ENCODE data around the gene ZNF689. TPM values are rescaled to one million over a fixed set of nuclear protein-coding genes. Genes with fewer than 3 reads are reported as not detected.

Gene ZNF689
- total RNA-seq, 1 experiment from 2014 or later = 21.1 TPM

DNA sequence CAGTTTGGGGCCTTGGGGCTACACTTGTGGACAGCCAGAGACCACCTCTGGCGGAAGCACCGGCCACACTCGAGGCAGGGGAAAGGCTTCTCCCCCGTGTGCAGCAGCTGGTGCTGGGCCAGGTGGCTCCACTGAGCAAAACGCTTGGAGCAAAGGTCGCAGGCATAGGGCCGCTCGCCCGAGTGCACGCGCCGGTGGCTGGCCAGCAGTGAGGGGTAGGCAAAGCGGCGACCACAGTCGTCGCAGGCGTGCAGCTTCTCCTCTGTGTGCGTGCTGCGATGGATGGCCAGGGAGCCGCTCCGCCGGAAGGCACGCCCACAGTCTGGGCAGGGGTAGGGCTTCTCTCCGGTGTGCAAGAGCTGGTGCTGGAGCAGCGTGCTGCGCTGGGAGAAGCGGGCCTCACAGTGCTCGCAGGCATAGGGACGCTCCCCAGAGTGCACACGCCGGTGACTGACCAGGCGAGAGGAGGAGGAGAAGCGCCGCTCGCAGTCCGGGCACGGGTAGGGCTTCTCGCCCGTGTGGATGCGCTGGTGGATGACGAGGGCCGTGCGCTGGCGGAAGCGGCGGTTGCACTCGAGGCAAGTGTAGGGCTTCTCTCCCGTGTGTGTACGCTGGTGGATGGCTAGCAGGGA lies 5.8 kb downstream of the ZNF689 start:
- Histone ChIP-seq H3K9me3 (ENCODE audit: control insufficient read depth, low read depth, low read length) (no peaks in the 10 kb centered on the region), H3K56ac (ENCODE audit: insufficient read length, low read depth, low read length) (no peak overlapping the region), H2BK20ac (ENCODE audit: low read depth, low read length, poor library complexity, severe bottlenecking) (no peak overlapping the region), H2AK5ac (ENCODE audit: insufficient read length, low read length) (no peak overlapping the region), H3K9ac (ENCODE audit: extremely low read depth, insufficient read length, low read length) (no peak overlapping the region), H2BK120ac (ENCODE audit: low read depth, low read length, poor library complexity, severe bottlenecking) (no peak overlapping the region), H3T11ph (ENCODE audit: low read length) (no peak overlapping the region), H2AFZ (ENCODE audit: low read length) (no peak overlapping the region), H3K23me2 (ENCODE audit: insufficient read length, low read depth, low read length, poor library complexity, severe bottlenecking) (peaks cover 4% of the 10 kb centered on the region), H3K18ac (ENCODE audit: insufficient read length, low read depth, low read length) (no peak overlapping the region), H3K79me2 (ENCODE audit: insufficient read depth, low read length) (peaks cover 2% of the 10 kb centered on the region; the same call in 1 of the 2 replicates), H3K27ac (ENCODE audit: insufficient read length, low read depth, low read length) (no peak overlapping the region), H2BK15ac (ENCODE audit: low read depth, low read length) (no peak overlapping the region), H4K91ac (ENCODE audit: insufficient read length, low read depth, low read length) (no peak overlapping the region), H3K23ac (ENCODE audit: insufficient read length, low read depth, low read length) (no peak overlapping the region), H2BK12ac (ENCODE audit: insufficient read length, low read depth, low read length) (no peak overlapping the region), H4K8ac (replicated peaks; ENCODE audit: insufficient read length, low read depth, low read length) (no peak overlapping the region), H2BK5ac (ENCODE audit: insufficient read length, low read length) (no peak overlapping the region), H3K4me1 (ENCODE audit: insufficient read depth, low read length) (no peaks in the 10 kb centered on the region), H4K5ac (ENCODE audit: insufficient read length, low read depth, low read length) (no peak overlapping the region), H3K4me2 (ENCODE audit: insufficient read depth, insufficient read length, low read length) (no peak overlapping the region), H4K20me1 (ENCODE audit: control insufficient read depth, insufficient read depth, insufficient read length) (no peaks in the 10 kb centered on the region), H3K79me1 (ENCODE audit: insufficient read depth, low read depth, low read length, poor library complexity, severe bottlenecking) (no peaks in the 10 kb centered on the region), H3K27me3 (ENCODE audit: insufficient read depth, low read length) (no peaks in the 10 kb centered on the region), H3K14ac (ENCODE audit: insufficient read depth, low read length) (no peak overlapping the region), H3K4ac (ENCODE audit: low read depth, low read length) (no peak overlapping the region)
- Mint-ChIP-seq H3K4me1 (peaks cover 0 to 5% of the 10 kb centered on the region in 2 experiments; a peak in 1 of 4 replicates), H3K4me3 (no peak overlapping the region), H3K27me3 (ENCODE audit: low read depth) (no peaks in the 10 kb centered on the region), H3K27ac (no peak overlapping the region), H3K9me3 (peaks cover 0 to 3% of the 10 kb centered on the region in 2 experiments; a peak in 2 of 5 replicates), H3K36me3 (ENCODE audit: insufficient read depth in 1 of 3, low read depth in 3 of 3) (peaks cover 17 to 51% (median 45%) of the 10 kb centered on the region in 3 experiments)
- no CpG with 5 or more reads among the region's 49 CpGs for WGBS (ENCODE audit: extremely low coverage, insufficient read length, low lambda C conversion rate)
- TF ChIP-seq, protein P1, sequence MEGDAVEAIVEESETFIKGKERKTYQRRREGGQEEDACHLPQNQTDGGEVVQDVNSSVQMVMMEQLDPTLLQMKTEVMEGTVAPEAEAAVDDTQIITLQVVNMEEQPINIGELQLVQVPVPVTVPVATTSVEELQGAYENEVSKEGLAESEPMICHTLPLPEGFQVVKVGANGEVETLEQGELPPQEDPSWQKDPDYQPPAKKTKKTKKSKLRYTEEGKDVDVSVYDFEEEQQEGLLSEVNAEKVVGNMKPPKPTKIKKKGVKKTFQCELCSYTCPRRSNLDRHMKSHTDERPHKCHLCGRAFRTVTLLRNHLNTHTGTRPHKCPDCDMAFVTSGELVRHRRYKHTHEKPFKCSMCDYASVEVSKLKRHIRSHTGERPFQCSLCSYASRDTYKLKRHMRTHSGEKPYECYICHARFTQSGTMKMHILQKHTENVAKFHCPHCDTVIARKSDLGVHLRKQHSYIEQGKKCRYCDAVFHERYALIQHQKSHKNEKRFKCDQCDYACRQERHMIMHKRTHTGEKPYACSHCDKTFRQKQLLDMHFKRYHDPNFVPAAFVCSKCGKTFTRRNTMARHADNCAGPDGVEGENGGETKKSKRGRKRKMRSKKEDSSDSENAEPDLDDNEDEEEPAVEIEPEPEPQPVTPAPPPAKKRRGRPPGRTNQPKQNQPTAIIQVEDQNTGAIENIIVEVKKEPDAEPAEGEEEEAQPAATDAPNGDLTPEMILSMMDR (conservative IDR thresholded peaks at IDR 0.05) = no peak
- no peak for DNase-seq

Data from H9 (cell line).